ENCODE data around the gene EFCAB11. TPM values are rescaled to one million over a fixed set of nuclear protein-coding genes. Genes with fewer than 3 reads are reported as not detected.

EFCAB11 gene
- total and polyA plus RNA-seq, 2 donors, result 5.6 to 7.6 TPM

- Histone ChIP-seq H3K4me3 (ENCODE audit: low read length in 2 of 2) (no peak overlapping the region), H3K36me3 (ENCODE audit: control insufficient read depth in 2 of 2, insufficient read depth in 2 of 2, low read length in 1 of 2) (no peaks in the 10 kb centered on the region), H3K27ac (ENCODE audit: low read depth in 1 of 2, low read length in 1 of 2) (no peak overlapping the region), H3K9me3 (ENCODE audit: control insufficient read depth in 2 of 2, insufficient read depth in 1 of 2, low read length in 1 of 2) (peaks cover 0 to 6% of the 10 kb centered on the region in 2 donors), H3K4me1 (ENCODE audit: control insufficient read depth in 2 of 2, insufficient read depth in 2 of 2, low read length in 2 of 2) (no peaks in the 10 kb centered on the region), H3K27me3 (ENCODE audit: control insufficient read depth in 2 of 2, insufficient read depth in 1 of 2, low read length in 1 of 2) (no peaks in the 10 kb centered on the region)
- WGBS, result 96% methylated on average over 6 of the region's 6 CpGs
- no peak for DNase-seq (ENCODE audit: low read depth in 6 of 9, low spot score in 9 of 9)
Measured at GRCh38 chr14:89750281-89750755, 204.2 kb downstream of the EFCAB11 start.

DNA sequence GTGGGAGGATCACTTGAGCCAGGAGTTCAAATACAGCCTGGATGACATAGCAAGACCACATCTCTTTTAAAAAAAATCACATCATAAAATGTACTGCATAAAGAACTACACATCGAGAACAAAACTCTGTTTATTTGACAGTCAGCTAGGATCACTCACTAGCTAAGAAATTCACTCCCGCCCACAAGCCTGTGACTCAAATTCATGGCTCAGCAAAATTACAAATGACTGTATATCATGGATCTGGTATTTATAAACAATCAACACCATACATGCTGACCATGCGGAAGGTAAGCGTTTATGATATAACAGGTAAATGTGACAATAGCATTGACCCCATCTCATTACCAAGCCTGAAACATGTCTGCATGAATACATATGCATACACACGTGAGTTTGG is 206.5 kb downstream of the EFCAB11 start:
- no peaks in the 10 kb centered on the region for H3K36me3 ChIP-seq (ENCODE audit: control insufficient read depth in 2 of 2, insufficient read depth in 2 of 2, low read length in 1 of 2)
- 77% methylated on average over 5 of the region's 5 CpGs for WGBS
- H3K9me3 ChIP-seq (ENCODE audit: control insufficient read depth in 2 of 2, insufficient read depth in 1 of 2, low read length in 1 of 2), result peaks cover 0 to 6% of the 10 kb centered on the region in 2 donors
- H3K27me3 ChIP-seq (ENCODE audit: control insufficient read depth in 2 of 2, insufficient read depth in 1 of 2, low read length in 1 of 2), result no peaks in the 10 kb centered on the region
- H3K4me1 ChIP-seq (ENCODE audit: control insufficient read depth in 2 of 2, insufficient read depth in 2 of 2, low read length in 2 of 2), result no peaks in the 10 kb centered on the region
- no peak overlapping the region for H3K27ac ChIP-seq (ENCODE audit: low read depth in 1 of 2, low read length in 1 of 2)
- no peak for DNase-seq (ENCODE audit: low read depth in 6 of 9, low spot score in 9 of 9)
- no peak overlapping the region for H3K4me3 ChIP-seq (ENCODE audit: low read length in 2 of 2)

GRCh38 chr14:89747126-89747525 is 207.4 kb downstream of the EFCAB11 start:
- Histone ChIP-seq H3K27ac (ENCODE audit: low read depth in 1 of 2, low read length in 1 of 2) (no peak overlapping the region), H3K27me3 (ENCODE audit: control insufficient read depth in 2 of 2, insufficient read depth in 1 of 2, low read length in 1 of 2) (no peaks in the 10 kb centered on the region), H3K36me3 (ENCODE audit: control insufficient read depth in 2 of 2, insufficient read depth in 2 of 2, low read length in 1 of 2) (no peaks in the 10 kb centered on the region), H3K9me3 (ENCODE audit: control insufficient read depth in 2 of 2, insufficient read depth in 1 of 2, low read length in 1 of 2) (peaks cover 0 to 11% of the 10 kb centered on the region in 2 donors), H3K4me1 (ENCODE audit: control insufficient read depth in 2 of 2, insufficient read depth in 2 of 2, low read length in 2 of 2) (no peaks in the 10 kb centered on the region), H3K4me3 (ENCODE audit: low read length in 2 of 2) (no peak overlapping the region)
- 97% methylated on average over 4 of the region's 4 CpGs for WGBS
- no peak for DNase-seq (ENCODE audit: low read depth in 6 of 9, low spot score in 9 of 9)

DNA sequence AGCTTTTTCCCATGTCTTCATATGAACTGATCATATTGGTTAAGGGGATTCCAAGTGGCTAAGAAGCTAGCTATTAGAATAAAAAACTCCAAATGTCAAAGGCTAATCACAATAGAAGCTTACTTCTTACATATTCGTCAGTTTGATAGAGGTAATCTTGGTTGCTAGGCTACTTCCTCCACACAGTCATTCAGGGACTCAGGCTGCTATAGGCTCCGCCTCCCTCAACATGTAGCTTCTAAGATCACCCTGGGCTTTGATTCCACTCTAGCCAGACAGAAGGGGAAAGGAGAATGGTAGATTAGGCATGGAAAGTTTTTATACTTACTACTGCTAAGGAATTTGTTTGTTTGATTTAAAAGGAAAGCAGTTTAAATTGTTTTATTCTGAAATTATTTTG is 207.9 kb downstream of the EFCAB11 start:
- Histone ChIP-seq H3K36me3 (ENCODE audit: control insufficient read depth in 2 of 2, insufficient read depth in 2 of 2, low read length in 1 of 2) (no peaks in the 10 kb centered on the region), H3K9me3 (ENCODE audit: control insufficient read depth in 2 of 2, insufficient read depth in 1 of 2, low read length in 1 of 2) (peaks cover 0 to 11% of the 10 kb centered on the region in 2 donors), H3K27me3 (ENCODE audit: control insufficient read depth in 2 of 2, insufficient read depth in 1 of 2, low read length in 1 of 2) (no peaks in the 10 kb centered on the region), H3K4me1 (ENCODE audit: control insufficient read depth in 2 of 2, insufficient read depth in 2 of 2, low read length in 2 of 2) (no peaks in the 10 kb centered on the region), H3K4me3 (ENCODE audit: low read length in 2 of 2) (no peak overlapping the region), H3K27ac (ENCODE audit: low read depth in 1 of 2, low read length in 1 of 2) (no peak overlapping the region)
- over 99% methylated on average over 2 of the region's 2 CpGs for WGBS
- DNase-seq (ENCODE audit: low read depth in 6 of 9, low spot score in 9 of 9), result no peak

- no peak for DNase-seq (ENCODE audit: low read depth in 6 of 9, low spot score in 9 of 9)
- 98% methylated on average over 7 of the region's 7 CpGs for WGBS
Measured at GRCh38 chr14:89746135-89746534, 208.4 kb downstream of the EFCAB11 start.

More at GRCh38 chr14:89746135-89746534, 208.4 kb downstream of the EFCAB11 start:
- no peaks in the 10 kb centered on the region for H3K27me3 ChIP-seq (ENCODE audit: control insufficient read depth in 2 of 2, insufficient read depth in 1 of 2, low read length in 1 of 2)
- H3K36me3 ChIP-seq (ENCODE audit: control insufficient read depth in 2 of 2, insufficient read depth in 2 of 2, low read length in 1 of 2), result no peaks in the 10 kb centered on the region
- H3K27ac ChIP-seq (ENCODE audit: low read depth in 1 of 2, low read length in 1 of 2), result no peak overlapping the region
- peaks cover 0 to 11% of the 10 kb centered on the region in 2 donors for H3K9me3 ChIP-seq (ENCODE audit: control insufficient read depth in 2 of 2, insufficient read depth in 1 of 2, low read length in 1 of 2)
- H3K4me1 ChIP-seq (ENCODE audit: control insufficient read depth in 2 of 2, insufficient read depth in 2 of 2, low read length in 2 of 2), result no peaks in the 10 kb centered on the region
- H3K4me3 ChIP-seq (ENCODE audit: low read length in 2 of 2), result no peak overlapping the region

Other genes with a start within 250 kb of the EFCAB11 start
- gene TDP1, start 1.2 kb upstream of the EFCAB11 start, total RNA-seq, result 31.4 TPM
- 12.5 TPM for gene TDP1, start 1.2 kb upstream of the EFCAB11 start, polyA plus RNA-seq
- 1.1 TPM for gene KCNK13, start 107.3 kb upstream of the EFCAB11 start, total RNA-seq
- gene KCNK13, start 107.3 kb upstream of the EFCAB11 start, polyA plus RNA-seq, result 1.0 TPM

Measured in thymus (tissue), 11 donors.